WTC11 (cell line): ENCODE data around the gene PAK1IP1.

Experiments used
- ATF1 ChIP-seq: sonication (generic); formaldehyde crosslinking; IDR thresholded peaks from 2 replicates; pipeline ENCODE4 v1.8.1; 2023; ENCODE audit warnings: mild to moderate bottlenecking, moderate library complexity, missing genetic modification reagents
- ATF6 ChIP-seq: sonication (generic); formaldehyde crosslinking; IDR thresholded peaks from 2 replicates; pipeline ENCODE4 v1.8.1; 2023; ENCODE audit warnings: mild to moderate bottlenecking, missing genetic modification reagents
- CTCF ChIP-seq: fragments of 200-600 bp; IDR thresholded peaks from 2 replicates; pipeline ENCODE4 v1.8.0; 2022; ENCODE audit warnings: antibody characterized with exemption
- ESRRA ChIP-seq: sonication (generic); formaldehyde crosslinking; IDR thresholded peaks from 2 replicates; pipeline ENCODE4 v1.8.1; 2022; ENCODE audit warnings: mild to moderate bottlenecking, missing genetic modification reagents, borderline replicate concordance
- GABPB1 ChIP-seq: sonication (generic); formaldehyde crosslinking; IDR thresholded peaks from 2 replicates; pipeline ENCODE4 v1.8.1; 2023; ENCODE audit warnings: mild to moderate bottlenecking, missing genetic modification reagents
- HMGA2 ChIP-seq: fragments of 250-450 bp; sonication (Bioruptor Pico); IDR thresholded peaks from 2 replicates; pipeline ENCODE4 v1.4.0; 2021; ENCODE audit warnings: mild to moderate bottlenecking, moderate library complexity
- HMGXB4 ChIP-seq: sonication (generic); formaldehyde crosslinking; IDR thresholded peaks from 2 replicates; pipeline ENCODE4 v1.8.1; 2023; ENCODE audit warnings: mild to moderate bottlenecking, moderate library complexity, missing genetic modification reagents
- JUN ChIP-seq: sonication (generic); formaldehyde crosslinking; IDR thresholded peaks from 2 replicates; pipeline ENCODE4 v1.8.0; 2023; ENCODE audit warnings: mild to moderate bottlenecking, missing genetic modification reagents
- MAX ChIP-seq: sonication (generic); formaldehyde crosslinking; IDR thresholded peaks from 2 replicates; pipeline ENCODE4 v1.8.0; 2022; ENCODE audit warnings: mild to moderate bottlenecking, missing genetic modification reagents
- NR2C2 ChIP-seq: sonication (generic); formaldehyde crosslinking; IDR thresholded peaks from 2 replicates; pipeline ENCODE4 v1.8.0; 2022; ENCODE audit warnings: mild to moderate bottlenecking, missing genetic modification reagents
- SMAD3 ChIP-seq: sonication (generic); formaldehyde crosslinking; IDR thresholded peaks from 2 replicates; pipeline ENCODE4 v1.8.0; 2022; ENCODE audit warnings: missing genetic modification reagents, mild to moderate bottlenecking, borderline replicate concordance

GRCh38 chr6:10696655-10697054 lies 1.9 kb downstream of the PAK1IP1 start:
- TF ChIP-seq CTCF (no peak), ATF6 (CRISPR knock-in tag) (no peak), SMAD3 (CRISPR knock-in tag) (no peak), JUN (CRISPR knock-in tag) (no peak), HMGA2 (CRISPR knock-in tag) (no peak), ATF1 (no peak), NR2C2 (CRISPR knock-in tag) (no peak), MAX (CRISPR knock-in tag) (no peak), ESRRA (no peak), GABPB1 (CRISPR knock-in tag) (no peak), HMGXB4 (CRISPR knock-in tag) (no peak)
